ENCODE results near the gene RPS10.

Gene RPS10

DNA sequence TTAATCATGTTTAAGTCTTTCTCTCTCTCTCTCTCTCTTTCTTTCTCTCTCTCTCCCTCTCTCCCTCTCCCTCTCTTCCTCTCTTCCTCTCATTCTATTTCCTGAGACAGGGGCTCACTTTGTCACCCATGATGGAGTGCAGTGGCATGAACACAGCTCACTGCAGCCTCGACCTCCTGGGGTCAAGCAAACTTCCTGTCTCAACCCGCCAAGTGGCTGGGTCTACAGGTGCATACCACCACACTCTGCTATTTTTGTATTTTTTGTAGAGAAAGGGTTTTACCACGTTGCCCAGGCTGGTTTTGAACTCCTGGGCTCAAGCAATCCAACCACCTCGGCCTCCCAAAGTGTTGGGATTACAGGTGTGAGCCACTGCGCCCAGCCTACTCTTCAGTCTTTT is 15.7 kb upstream of the RPS10 start:
- H2AFZ ChIP-seq (ENCODE audit: low read depth, low read length, severe bottlenecking), result peak overlapping the region; percentile 50
- H3K9me2 ChIP-seq (replicated peaks; ENCODE audit: insufficient read depth, low read length), result no peaks in the 10 kb centered on the region
- H3K9ac ChIP-seq (ENCODE audit: low read length), result no peak overlapping the region
- no peaks in the 10 kb centered on the region for H3K36me3 ChIP-seq (ENCODE audit: low read length)
- no peak overlapping the region for H3K4me3 ChIP-seq (ENCODE audit: insufficient read depth, low read length, poor library complexity, severe bottlenecking)
- no peaks in the 10 kb centered on the region for H3F3A ChIP-seq (ENCODE audit: insufficient read depth)
- H4K20me1 ChIP-seq (ENCODE audit: low read depth, low read length), result no peaks in the 10 kb centered on the region
- no peaks in the 10 kb centered on the region for H3K27me3 ChIP-seq (ENCODE audit: low read length)
- H3K4me2 ChIP-seq (ENCODE audit: low read depth, low read length, poor library complexity, severe bottlenecking), result peak overlapping the region; percentile 25
- H3K79me2 ChIP-seq (ENCODE audit: insufficient read depth, low read length), result no peaks in the 10 kb centered on the region
- peak overlapping the region; percentile 73 for H3K27ac ChIP-seq (ENCODE audit: low read depth, low read length)
- H3K9me3 ChIP-seq (ENCODE audit: insufficient read depth, low read length), result no peaks in the 10 kb centered on the region
- TF ChIP-seq, protein P1, sequence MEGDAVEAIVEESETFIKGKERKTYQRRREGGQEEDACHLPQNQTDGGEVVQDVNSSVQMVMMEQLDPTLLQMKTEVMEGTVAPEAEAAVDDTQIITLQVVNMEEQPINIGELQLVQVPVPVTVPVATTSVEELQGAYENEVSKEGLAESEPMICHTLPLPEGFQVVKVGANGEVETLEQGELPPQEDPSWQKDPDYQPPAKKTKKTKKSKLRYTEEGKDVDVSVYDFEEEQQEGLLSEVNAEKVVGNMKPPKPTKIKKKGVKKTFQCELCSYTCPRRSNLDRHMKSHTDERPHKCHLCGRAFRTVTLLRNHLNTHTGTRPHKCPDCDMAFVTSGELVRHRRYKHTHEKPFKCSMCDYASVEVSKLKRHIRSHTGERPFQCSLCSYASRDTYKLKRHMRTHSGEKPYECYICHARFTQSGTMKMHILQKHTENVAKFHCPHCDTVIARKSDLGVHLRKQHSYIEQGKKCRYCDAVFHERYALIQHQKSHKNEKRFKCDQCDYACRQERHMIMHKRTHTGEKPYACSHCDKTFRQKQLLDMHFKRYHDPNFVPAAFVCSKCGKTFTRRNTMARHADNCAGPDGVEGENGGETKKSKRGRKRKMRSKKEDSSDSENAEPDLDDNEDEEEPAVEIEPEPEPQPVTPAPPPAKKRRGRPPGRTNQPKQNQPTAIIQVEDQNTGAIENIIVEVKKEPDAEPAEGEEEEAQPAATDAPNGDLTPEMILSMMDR (IDR thresholded peaks at IDR 0.05; ENCODE audit: insufficient read depth, low read length, poor library complexity, severe bottlenecking), result no peak
- no peak for TF ChIP-seq EZH2phosphoT487 (conservative IDR thresholded peaks at IDR 0.05; ENCODE audit: low read length)

DNA sequence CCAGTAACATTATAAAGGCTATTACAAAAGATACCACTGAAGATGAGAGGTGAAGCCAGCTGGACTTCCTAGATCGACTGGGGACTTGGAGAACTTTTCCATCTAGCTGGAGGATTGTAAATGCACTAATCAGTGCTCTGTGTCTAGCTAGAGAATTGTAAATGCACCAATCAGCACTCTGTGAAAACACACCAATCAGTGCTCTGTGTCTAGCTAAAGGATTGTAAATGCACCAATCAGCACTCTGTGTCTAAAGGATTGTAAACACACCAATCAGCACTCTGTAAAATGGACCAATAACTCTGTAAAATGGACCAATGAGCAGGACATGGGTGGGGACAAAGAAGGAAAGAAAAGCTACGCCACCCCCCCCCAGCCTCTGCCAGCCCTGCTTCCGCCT is 13.6 kb upstream of the RPS10 start:
- Histone ChIP-seq H3F3A (ENCODE audit: insufficient read depth) (no peaks in the 10 kb centered on the region), H3K9me2 (replicated peaks; ENCODE audit: insufficient read depth, low read length) (no peaks in the 10 kb centered on the region), H3K9ac (ENCODE audit: low read length) (no peak overlapping the region), H3K27ac (ENCODE audit: low read depth, low read length) (no peak overlapping the region), H2AFZ (ENCODE audit: low read depth, low read length, severe bottlenecking) (no peak overlapping the region), H3K4me2 (ENCODE audit: low read depth, low read length, poor library complexity, severe bottlenecking) (no peak overlapping the region), H3K27me3 (ENCODE audit: low read length) (no peaks in the 10 kb centered on the region), H3K9me3 (ENCODE audit: insufficient read depth, low read length) (no peaks in the 10 kb centered on the region), H4K20me1 (ENCODE audit: low read depth, low read length) (no peaks in the 10 kb centered on the region), H3K36me3 (ENCODE audit: low read length) (no peaks in the 10 kb centered on the region), H3K79me2 (ENCODE audit: insufficient read depth, low read length) (no peaks in the 10 kb centered on the region), H3K4me3 (ENCODE audit: insufficient read depth, low read length, poor library complexity, severe bottlenecking) (no peak overlapping the region)
- no peak for TF ChIP-seq EZH2phosphoT487 (conservative IDR thresholded peaks at IDR 0.05; ENCODE audit: low read length)
- TF ChIP-seq, protein P1 (IDR thresholded peaks at IDR 0.05; ENCODE audit: insufficient read depth, low read length, poor library complexity, severe bottlenecking), result no peak

DNA sequence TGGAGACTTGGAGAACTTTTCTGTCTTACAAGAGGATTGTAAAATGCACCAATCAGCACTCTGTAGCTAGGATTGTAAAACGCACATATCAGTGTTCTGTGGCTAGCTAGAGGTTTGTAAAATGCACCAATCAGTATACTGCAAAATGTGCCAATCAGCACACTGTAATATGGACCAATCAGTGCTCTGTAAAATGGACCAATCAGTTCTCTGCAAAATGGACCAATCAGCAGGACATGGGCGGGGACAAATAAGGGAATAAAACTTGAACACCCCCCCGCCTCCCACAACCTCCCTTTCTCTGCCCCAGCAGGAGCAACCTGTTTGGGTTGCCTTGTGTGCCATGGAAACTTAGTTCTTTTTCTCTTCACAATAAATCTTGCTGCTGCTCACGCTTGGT is 12.8 kb upstream of the RPS10 start:
- Histone ChIP-seq H3K4me3 (ENCODE audit: insufficient read depth, low read length, poor library complexity, severe bottlenecking) (no peak overlapping the region), H3F3A (ENCODE audit: insufficient read depth) (no peaks in the 10 kb centered on the region), H3K27me3 (ENCODE audit: low read length) (no peaks in the 10 kb centered on the region), H4K20me1 (ENCODE audit: low read depth, low read length) (no peaks in the 10 kb centered on the region), H3K9me3 (ENCODE audit: insufficient read depth, low read length) (no peaks in the 10 kb centered on the region), H3K79me2 (ENCODE audit: insufficient read depth, low read length) (no peaks in the 10 kb centered on the region), H3K9ac (ENCODE audit: low read length) (no peak overlapping the region), H3K4me2 (ENCODE audit: low read depth, low read length, poor library complexity, severe bottlenecking) (no peak overlapping the region), H3K36me3 (ENCODE audit: low read length) (no peaks in the 10 kb centered on the region), H3K27ac (ENCODE audit: low read depth, low read length) (no peak overlapping the region), H2AFZ (ENCODE audit: low read depth, low read length, severe bottlenecking) (no peak overlapping the region), H3K9me2 (replicated peaks; ENCODE audit: insufficient read depth, low read length) (no peaks in the 10 kb centered on the region)
- TF ChIP-seq, protein P1 (IDR thresholded peaks at IDR 0.05; ENCODE audit: insufficient read depth, low read length, poor library complexity, severe bottlenecking), result no peak
- TF ChIP-seq EZH2phosphoT487 (conservative IDR thresholded peaks at IDR 0.05; ENCODE audit: low read length), result no peak

DNA sequence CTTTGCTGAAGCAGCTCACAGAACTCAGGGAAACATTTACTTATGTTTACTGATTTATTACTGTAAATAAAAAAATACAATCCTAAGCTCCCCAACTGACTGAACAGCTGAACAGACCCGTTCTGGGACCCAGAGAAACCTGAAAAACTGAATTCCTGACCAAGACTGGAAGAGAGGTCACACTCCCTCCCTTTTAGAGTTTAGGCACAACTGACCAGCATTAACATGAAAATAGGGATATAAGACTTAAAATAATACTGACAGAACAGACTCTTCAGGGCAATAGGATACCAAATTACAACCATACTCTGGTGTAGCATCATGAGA is 11.7 kb upstream of the RPS10 start:
- Histone ChIP-seq H3K27me3 (ENCODE audit: low read length) (no peaks in the 10 kb centered on the region), H3K9ac (ENCODE audit: low read length) (no peak overlapping the region), H3K36me3 (ENCODE audit: low read length) (no peaks in the 10 kb centered on the region), H4K20me1 (ENCODE audit: low read depth, low read length) (no peaks in the 10 kb centered on the region), H3K4me2 (ENCODE audit: low read depth, low read length, poor library complexity, severe bottlenecking) (no peak overlapping the region), H3K79me2 (ENCODE audit: insufficient read depth, low read length) (no peaks in the 10 kb centered on the region), H3K9me2 (replicated peaks; ENCODE audit: insufficient read depth, low read length) (no peaks in the 10 kb centered on the region), H3F3A (ENCODE audit: insufficient read depth) (no peaks in the 10 kb centered on the region), H2AFZ (ENCODE audit: low read depth, low read length, severe bottlenecking) (no peak overlapping the region), H3K9me3 (ENCODE audit: insufficient read depth, low read length) (no peaks in the 10 kb centered on the region), H3K27ac (ENCODE audit: low read depth, low read length) (no peak overlapping the region), H3K4me3 (ENCODE audit: insufficient read depth, low read length, poor library complexity, severe bottlenecking) (no peak overlapping the region)
- TF ChIP-seq, protein P1 (IDR thresholded peaks at IDR 0.05; ENCODE audit: insufficient read depth, low read length, poor library complexity, severe bottlenecking), result no peak
- no peak for TF ChIP-seq EZH2phosphoT487 (conservative IDR thresholded peaks at IDR 0.05; ENCODE audit: low read length)

All from SU-DHL-6 (cell line).